GM19452 (cell line): ENCODE measurements around the gene SF3B3.
A peak's percentile ranks its signal among the peaks of the same experiment; 100 is the strongest.

Experiments used
- ATAC-seq: cut with Tn5 transposase; IDR thresholded peaks from one replicate; pipeline ENCODE4 v1.9.1; 2021; ENCODE audit not compliant: unreplicated experiment

Gene SF3B3

GRCh38 chr16:70561623-70562022 is 38.0 kb downstream of the SF3B3 start:
- ATAC-seq: no peak

- no peak for ATAC-seq
Measured at GRCh38 chr16:70563636-70564035, 40.0 kb downstream of the SF3B3 start.

- no peak for ATAC-seq
Measured at GRCh38 chr16:70565053-70565452, 41.4 kb downstream of the SF3B3 start.

- no peak for ATAC-seq
Measured at GRCh38 chr16:70568601-70569237, 45.1 kb downstream of the SF3B3 start.

- no peak for ATAC-seq
Measured at GRCh38 chr16:70569752-70570151, 46.1 kb downstream of the SF3B3 start.

GRCh38 chr16:70570967-70571570 is 47.5 kb downstream of the SF3B3 start:
- no peak for ATAC-seq

GRCh38 chr16:70571623-70572022 is 48.0 kb downstream of the SF3B3 start:
- no peak for ATAC-seq

- no peak for ATAC-seq
Measured at GRCh38 chr16:70572050-70572925, 48.7 kb downstream of the SF3B3 start.

GRCh38 chr16:70572926-70573270 is 49.3 kb downstream of the SF3B3 start:
- no peak for ATAC-seq

GRCh38 chr16:70573451-70574121 is 50.0 kb downstream of the SF3B3 start:
- ATAC-seq: no peak

- no peak for ATAC-seq
Measured at GRCh38 chr16:70574595-70575271, 51.1 kb downstream of the SF3B3 start.

- ATAC-seq: no peak
Measured at GRCh38 chr16:70575376-70575775, 51.8 kb downstream of the SF3B3 start.

- ATAC-seq: peak; percentile 77
Measured at GRCh38 chr16:70576431-70577255, 53.0 kb downstream of the SF3B3 start.

GRCh38 chr16:70577256-70577698 is 53.7 kb downstream of the SF3B3 start:
- no peak for ATAC-seq

GRCh38 chr16:70578035-70578434 is 54.4 kb downstream of the SF3B3 start:
- no peak for ATAC-seq

GRCh38 chr16:70579248-70579647 is 55.6 kb downstream of the SF3B3 start:
- ATAC-seq: no peak

- no peak for ATAC-seq
Measured at GRCh38 chr16:70579648-70580630, 56.3 kb downstream of the SF3B3 start.

GRCh38 chr16:70582280-70582978 is 58.8 kb downstream of the SF3B3 start:
- no peak for ATAC-seq
